NCI-H2227 treated with DMSO at 0.1 percent for 48 hours (cell line): Measurements from ENCODE around the gene AIF1L.
A peak's percentile ranks its signal among the peaks of the same experiment; 100 is the strongest.
"Not testable (repeated sequence)": the region's sequence is repeated elsewhere in the genome, so short reads cannot be mapped to it uniquely, and the experiment has no call there.

Experiments used
- DNase-seq: peaks from one replicate; lab custom pipeline; 2025; lab: John Stamatoyannopoulos, UW

The AIF1L gene

GRCh38 chr9:131120620-131121228 is 24.4 kb downstream of the AIF1L start:
- DNase-seq: no peak

GRCh38 chr9:131121346-131121745 is 25.0 kb downstream of the AIF1L start:
- DNase-seq: no peak

- DNase-seq: no peak
Measured at GRCh38 chr9:131122158-131122557, 25.8 kb downstream of the AIF1L start.

GRCh38 chr9:131125038-131125287 is 28.6 kb downstream of the AIF1L start:
- DNase-seq: no peak

DNA sequence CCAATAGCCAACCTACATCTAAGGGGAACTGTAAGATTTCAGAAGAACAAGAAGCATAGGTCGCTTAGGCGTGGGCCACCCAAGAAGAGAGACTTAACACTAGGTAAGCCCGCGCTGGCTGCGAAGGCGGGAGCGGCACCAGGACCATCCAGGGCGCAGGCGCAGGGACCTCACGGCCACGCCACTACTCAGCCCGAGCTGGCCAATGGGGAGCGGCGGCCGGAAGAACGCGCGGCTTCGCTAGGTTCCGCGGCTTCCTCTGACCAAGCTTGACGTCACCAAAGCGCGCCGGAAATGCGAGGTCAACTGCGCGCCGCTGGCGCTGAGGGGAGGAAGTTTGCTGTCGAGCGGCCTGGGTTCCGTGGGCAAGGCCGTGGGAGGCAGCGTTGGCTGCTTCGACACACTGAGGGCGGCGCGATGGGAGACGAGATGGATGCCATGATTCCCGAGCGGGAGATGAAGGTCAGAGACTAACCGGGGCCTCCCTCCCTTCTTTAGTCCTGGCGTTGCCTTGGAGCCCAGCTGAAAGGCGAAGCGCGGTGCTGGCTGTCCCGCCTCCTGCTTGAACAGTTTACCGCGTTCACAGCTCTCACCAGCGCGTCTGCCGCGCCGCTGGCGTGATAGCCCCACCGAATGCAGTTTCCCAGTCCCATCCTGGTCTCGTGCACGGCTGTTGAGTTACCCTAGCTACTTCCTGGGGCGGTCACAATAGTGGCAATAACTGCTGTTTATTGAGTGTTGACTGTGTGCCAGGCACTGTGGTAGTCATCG is 29.1 kb downstream of the AIF1L start, which contains the start of gene NUP214:
TSS of gene NUP214 (plus strand) at position 299 of the 771 bp plus-strand sequence. CDS start at position 418, 119 bp downstream.
- DNase-seq: peak; percentile 92

DNA sequence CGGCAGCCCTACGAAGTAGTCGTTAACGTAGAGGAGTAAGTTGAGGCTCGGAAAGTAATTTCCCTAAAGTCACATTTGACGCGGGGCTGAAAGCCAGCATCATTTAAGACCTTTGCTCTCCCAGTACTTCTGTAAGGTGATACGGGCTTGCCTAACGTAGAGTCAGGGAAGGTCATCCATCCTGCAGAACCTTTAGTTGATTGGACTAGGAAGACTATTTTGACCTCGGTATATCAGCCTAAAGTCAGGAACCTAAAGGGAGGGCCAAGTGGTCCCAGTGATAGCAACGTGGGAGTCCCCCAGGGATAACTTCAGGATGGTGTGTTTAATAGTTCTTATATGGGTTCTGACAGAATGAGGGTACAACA is 29.7 kb downstream of the AIF1L start:
- DNase-seq: no peak

GRCh38 chr9:131129183-131129582 is 32.9 kb downstream of the AIF1L start:
- DNase-seq: no peak

DNA sequence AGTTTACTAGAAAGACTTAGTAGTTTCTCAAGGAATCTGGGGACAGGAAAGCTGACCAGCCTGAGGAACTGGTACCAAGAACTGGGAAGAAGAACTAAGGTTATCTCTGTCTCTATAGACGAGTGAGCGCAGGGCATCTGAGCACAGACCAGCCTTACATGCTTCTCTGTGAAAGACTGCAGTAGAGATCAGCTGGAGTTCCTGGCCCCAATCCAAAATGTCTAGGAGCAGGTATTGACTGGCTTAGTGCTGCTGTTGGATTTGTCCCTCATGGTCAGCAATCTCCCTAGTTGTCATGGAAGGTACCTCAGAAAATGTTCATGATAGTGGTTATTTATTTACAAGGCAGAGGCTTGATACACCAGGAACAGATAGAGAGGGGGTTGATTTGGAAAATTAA is 42.3 kb downstream of the AIF1L start:
- no peak for DNase-seq

GRCh38 chr9:131140112-131140511 is 43.8 kb downstream of the AIF1L start:
- DNase-seq: no peak

- DNase-seq: no peak
Measured at GRCh38 chr9:131140550-131140949, 44.2 kb downstream of the AIF1L start.

DNA sequence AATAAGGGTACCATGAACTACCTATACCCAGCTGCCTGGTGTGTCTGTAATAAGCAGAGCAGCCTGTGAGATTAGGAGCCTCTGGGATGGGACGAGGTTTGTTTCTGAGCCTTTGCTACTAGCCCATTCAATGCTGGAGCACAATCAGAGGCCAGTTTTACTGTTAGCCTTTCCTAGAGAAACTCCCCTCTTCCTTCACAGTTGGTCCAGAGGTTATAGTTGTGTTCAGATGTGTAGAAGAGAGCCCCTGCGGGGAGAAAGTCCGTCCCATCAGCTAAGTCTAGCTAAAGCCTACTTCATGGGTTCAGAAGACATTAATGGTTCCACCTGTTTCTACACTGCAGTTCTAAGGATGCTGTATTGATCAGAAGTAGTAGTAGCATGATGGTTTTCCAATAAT is 45.8 kb downstream of the AIF1L start:
- no peak for DNase-seq

GRCh38 chr9:131144201-131144600 is 47.9 kb downstream of the AIF1L start:
- no peak for DNase-seq

DNA sequence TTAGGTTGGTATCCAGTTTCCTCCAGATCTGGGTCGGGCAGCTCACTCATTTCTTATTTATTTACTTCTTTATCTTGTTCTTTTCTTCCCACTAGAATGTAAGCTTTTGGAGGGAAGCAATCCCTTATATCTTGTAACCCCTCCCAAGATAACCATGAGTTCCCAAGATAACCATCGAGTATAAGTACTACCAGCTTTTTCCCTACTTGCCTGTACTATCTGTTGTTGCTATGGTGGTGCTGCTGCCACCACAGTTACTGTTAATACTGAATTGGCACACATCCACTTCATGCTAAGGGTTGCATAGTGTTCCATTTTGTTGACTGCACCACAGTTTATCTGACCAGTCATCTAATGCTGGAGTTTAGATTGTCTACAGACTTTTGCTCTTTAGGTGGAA is 48.9 kb downstream of the AIF1L start:
- no peak for DNase-seq

GRCh38 chr9:131146186-131146585 is 49.9 kb downstream of the AIF1L start:
- no peak for DNase-seq

DNA sequence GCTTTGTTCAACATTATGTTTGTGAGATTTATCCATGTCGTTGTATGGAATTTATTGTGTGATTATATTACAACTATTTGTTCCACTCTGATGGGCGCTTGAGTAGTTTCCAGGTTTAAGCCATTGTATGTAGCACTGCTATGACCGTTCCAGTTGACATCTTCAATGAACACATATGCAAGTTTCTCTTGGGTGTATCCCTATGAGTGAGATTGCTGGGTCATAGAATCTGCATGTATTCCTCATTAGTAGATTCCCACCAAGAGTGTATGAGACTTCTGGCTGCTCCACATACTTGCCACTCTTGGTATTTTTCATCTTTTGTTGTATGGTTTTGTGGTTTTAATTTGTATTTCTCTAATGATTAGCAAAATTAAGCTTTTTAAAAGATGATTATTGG is 51.9 kb downstream of the AIF1L start:
- no peak for DNase-seq

DNA sequence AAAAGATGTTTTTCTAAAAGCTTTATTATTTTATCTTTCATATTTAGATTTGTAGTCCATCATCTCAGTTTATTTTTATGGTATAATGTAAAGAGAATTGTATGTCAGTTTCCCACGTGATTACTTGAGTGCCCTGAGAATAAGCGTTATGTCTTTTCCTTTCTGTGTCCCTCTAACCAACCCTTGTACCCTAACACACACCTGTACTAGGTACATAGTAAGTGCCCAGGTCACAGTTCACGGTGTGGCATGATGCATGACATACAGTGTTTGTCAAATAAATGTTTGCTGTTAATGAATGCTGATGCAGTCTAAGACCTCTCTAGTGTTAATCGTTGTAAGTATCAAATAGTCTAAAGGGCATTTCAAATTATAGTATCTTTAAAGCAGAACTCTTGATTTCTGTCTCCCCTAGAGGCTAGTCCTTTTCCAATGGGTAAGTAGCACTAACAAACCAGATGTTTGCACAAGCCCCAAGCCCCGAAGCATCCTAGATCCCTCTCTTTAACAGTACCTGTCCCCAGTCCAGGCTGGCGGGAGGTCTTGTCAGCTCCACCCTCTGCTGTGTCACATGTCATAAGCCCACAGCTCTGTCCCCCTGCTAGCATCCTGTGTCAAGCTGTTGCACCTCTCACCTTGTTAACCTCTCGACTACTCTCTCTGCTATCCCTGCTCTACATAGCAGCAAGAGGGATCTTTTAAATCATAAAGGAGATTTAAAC is 52.8 kb downstream of the AIF1L start:
- DNase-seq: no peak

DNA sequence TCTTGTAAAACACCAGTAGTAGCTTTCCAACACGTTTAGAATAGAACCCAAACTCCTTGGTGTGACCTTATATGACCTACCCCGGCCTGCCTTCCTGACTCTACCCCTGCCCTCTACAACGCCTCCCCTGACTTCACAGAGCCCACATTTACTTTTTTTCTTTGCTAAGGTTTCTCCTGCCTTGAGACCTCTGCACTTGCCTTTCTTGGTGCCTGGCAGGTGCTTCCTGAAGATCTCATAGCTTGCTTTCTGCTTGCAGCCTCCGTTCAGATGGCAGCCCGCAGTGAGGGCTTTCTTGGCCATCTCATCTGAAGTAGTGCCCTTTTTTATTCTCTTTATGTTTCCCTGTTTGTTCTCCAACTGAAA is 53.3 kb downstream of the AIF1L start:
- no peak for DNase-seq

- no peak for DNase-seq
Measured at GRCh38 chr9:131153595-131153994, 57.3 kb downstream of the AIF1L start.

- DNase-seq: not testable (repeated sequence)
Measured at GRCh38 chr9:131158673-131159072, 62.3 kb downstream of the AIF1L start.

DNA sequence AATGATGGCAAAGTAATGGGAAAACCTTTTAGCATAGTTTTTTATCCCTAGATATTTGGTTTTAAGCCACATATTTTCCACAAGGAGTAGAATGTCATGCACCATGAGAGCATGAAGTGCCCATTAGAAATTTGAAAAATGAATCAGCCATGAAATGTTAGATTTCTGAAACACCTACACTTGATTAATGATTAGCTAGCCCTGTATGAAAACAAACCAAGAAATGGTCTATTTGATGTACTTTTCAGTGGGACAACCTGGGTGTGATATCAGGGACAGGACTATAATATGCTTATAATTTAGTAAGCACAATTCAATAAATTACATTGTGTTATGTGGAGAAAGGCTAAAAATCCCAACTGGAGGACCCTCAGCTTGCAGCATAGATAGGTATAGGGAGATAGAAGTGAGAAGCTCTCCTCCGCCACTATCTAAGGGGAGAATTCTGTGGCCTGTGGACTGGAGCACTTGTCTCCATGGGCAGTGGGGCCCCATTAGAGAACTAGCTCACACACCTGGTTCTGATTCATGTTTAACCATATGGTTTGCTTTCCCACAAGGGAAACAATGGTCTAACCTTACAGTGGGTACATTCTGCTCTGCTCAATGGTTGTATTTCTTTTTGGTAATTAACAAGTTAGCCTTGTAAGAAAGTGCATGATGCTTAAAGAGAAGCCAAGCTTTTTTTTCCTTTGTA is 64.2 kb downstream of the AIF1L start:
- DNase-seq: no peak

DNA sequence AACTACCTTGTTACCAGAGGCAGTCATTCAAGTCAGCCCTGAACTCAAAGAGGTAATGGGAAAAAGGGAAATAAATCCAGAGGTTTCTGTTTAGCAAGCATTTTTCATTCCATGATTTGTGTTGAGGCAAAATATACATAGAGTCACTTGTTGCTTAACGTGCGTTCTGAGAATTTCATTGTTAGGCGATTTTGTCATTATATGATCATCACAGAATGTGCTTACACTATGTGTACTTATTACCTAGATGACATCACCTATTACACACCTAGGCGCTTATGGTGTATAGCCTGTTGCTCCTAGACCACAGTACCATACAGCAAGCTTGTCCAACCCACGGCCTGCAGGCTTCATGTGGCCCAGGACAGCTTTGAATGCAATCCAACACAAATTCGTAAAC is 65.3 kb downstream of the AIF1L start:
- no peak for DNase-seq

- DNase-seq: no peak
Measured at GRCh38 chr9:131162886-131163285, 66.6 kb downstream of the AIF1L start.

DNA sequence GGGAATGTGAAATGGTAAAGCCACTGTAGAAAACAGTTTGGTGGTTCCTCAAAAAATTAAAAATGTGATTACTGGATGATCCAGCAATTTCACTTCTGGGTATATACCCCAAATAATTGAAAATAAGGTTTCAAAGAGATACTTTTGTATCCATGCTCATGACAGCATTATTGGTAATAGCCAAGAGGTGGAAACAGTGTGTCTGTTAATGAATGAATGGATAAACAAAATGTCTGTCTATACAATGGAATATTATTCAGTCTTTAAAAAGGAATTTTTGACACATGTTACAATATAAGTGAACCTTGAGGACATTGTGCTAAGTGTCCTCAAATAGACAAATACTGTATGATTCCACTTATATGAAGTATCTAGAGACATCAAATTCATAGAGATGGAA is 69.2 kb downstream of the AIF1L start:
- no peak for DNase-seq
